Head of caudate nucleus (tissue), 42 donors: ENCODE results near the gene STN1.
"Not testable (repeated sequence)": the region's sequence is repeated elsewhere in the genome, so short reads cannot be mapped to it uniquely, and the experiment has no call there.

Experiments
- DNase-seq, 42 donors: peaks; one replicate each; pipeline versions ENCODE4 v3.0.0 to v3.0.0-alpha.2; 2020 to 2021; ENCODE audit warnings: mixed read lengths in 7 of 42
- intact Hi-C: fragments of 100-400 bp; cut with DNase I; formaldehyde crosslinking; loops from one replicate; pipeline ENCODE4 v1.15.0; 2022

Gene STN1

GRCh38 chr10:103854686-103855391 lies 63.1 kb downstream of the STN1 start:
- intact Hi-C loops: loop anchor here (10.0 kb wide), 1 partner anchor 250 kb away; no protein-coding TSS in a partner anchor
- DNase-seq: peak in 34 of 42 donors; percentile 26 to 70 (median 52)

GRCh38 chr10:103854265-103854685 lies 63.7 kb downstream of the STN1 start:
- intact Hi-C loops: loop anchor here (10.0 kb wide), 1 partner anchor 249 kb away; no protein-coding TSS in a partner anchor
- DNase-seq: peak in 1 of 42 donors; percentile 26

GRCh38 chr10:103853428-103854264 lies 64.3 kb downstream of the STN1 start:
- peak in 2 of 42 donors; percentile 11 to 27 for DNase-seq
- intact Hi-C loops: loop anchor here (10.0 kb wide), 1 partner anchor 249 kb away; no protein-coding TSS in a partner anchor

- intact Hi-C loops: loop anchor here (10.0 kb wide), 1 partner anchor 248 kb away; no protein-coding TSS in a partner anchor
- DNase-seq: peak in 4 of 42 donors; percentile 13 to 45 (median 30)
Measured at GRCh38 chr10:103852856-103853255, 65.1 kb downstream of the STN1 start.

- peak in 1 of 42 donors; percentile 24 for DNase-seq
- intact Hi-C loops: loop anchor here (10.0 kb wide), 1 partner anchor 247 kb away; no protein-coding TSS in a partner anchor
Measured at GRCh38 chr10:103852189-103852711, 65.7 kb downstream of the STN1 start.

GRCh38 chr10:103851261-103851660 lies 66.7 kb downstream of the STN1 start:
- intact Hi-C loops: loop anchor here (10.0 kb wide), 1 partner anchor 246 kb away; no protein-coding TSS in a partner anchor
- DNase-seq: no peak

GRCh38 chr10:103850572-103850895 lies 67.5 kb downstream of the STN1 start:
- intact Hi-C loops: loop anchor here (10.0 kb wide), 1 partner anchor 246 kb away; no protein-coding TSS in a partner anchor
- DNase-seq: peak in 1 of 42 donors; percentile 10

- intact Hi-C loops: loop anchor here (10.0 kb wide), 1 partner anchor 245 kb away; no protein-coding TSS in a partner anchor
- peak in 1 of 42 donors; percentile 30 for DNase-seq
Measured at GRCh38 chr10:103849880-103850571, 68.0 kb downstream of the STN1 start.

- intact Hi-C loops: no loop called here
- DNase-seq: peak in 1 of 42 donors; percentile 22
Measured at GRCh38 chr10:103849212-103849877, 68.6 kb downstream of the STN1 start.

GRCh38 chr10:103847909-103848468 lies 70.0 kb downstream of the STN1 start:
- intact Hi-C loops: no loop called here
- DNase-seq: no peak

- intact Hi-C loops: no loop called here
- no peak for DNase-seq
Measured at GRCh38 chr10:103847346-103847745, 70.6 kb downstream of the STN1 start.

GRCh38 chr10:103845972-103846371 lies 72.0 kb downstream of the STN1 start:
- intact Hi-C loops: no loop called here
- no peak for DNase-seq

GRCh38 chr10:103845346-103845745 lies 72.6 kb downstream of the STN1 start:
- intact Hi-C loops, DNase-seq: not testable (repeated sequence)

GRCh38 chr10:103843854-103844570 lies 74.0 kb downstream of the STN1 start:
- no peak for DNase-seq
- intact Hi-C loops: no loop called here

- DNase-seq: no peak
Measured at GRCh38 chr10:103843045-103843444, 74.9 kb downstream of the STN1 start.

GRCh38 chr10:103842605-103843004 lies 75.4 kb downstream of the STN1 start:
- intact Hi-C loops: no loop called here
- DNase-seq: no peak

More at GRCh38 chr10:103843045-103843444, 74.9 kb downstream of the STN1 start:
- intact Hi-C loops: no loop called here

- no peak for DNase-seq
- intact Hi-C loops: no loop called here
Measured at GRCh38 chr10:103841519-103841918, 76.5 kb downstream of the STN1 start.
